Sigmoid colon (tissue), 4 donors: ENCODE results near the gene HSPG2.

ENCODE experiments used
- CTCF ChIP-seq, 4 experiments: fragments of 450-650 bp in 3 of 4; fragments of 200-600 bp in 1 of 4; IDR thresholded peaks; one replicate each; pipeline ENCODE4 v1.5.1; 2016 to 2019; ENCODE audit warnings: antibody characterized with exemption in 4 of 4, mild to moderate bottlenecking in 3 of 4, moderate library complexity in 2 of 4
- POLR2A ChIP-seq, 2 donors: fragments of 450-650 bp; IDR thresholded peaks; one replicate each; pipeline ENCODE4 v1.6.1; 2016; ENCODE audit warnings: antibody characterized with exemption in 2 of 2, mild to moderate bottlenecking in 2 of 2, moderate library complexity in 2 of 2
- POLR2AphosphoS5 ChIP-seq, 4 donors: sonication (generic); formaldehyde crosslinking; IDR thresholded peaks; one replicate each; pipeline ENCODE4 v1.6.1; 2017; ENCODE audit warnings: antibody characterized with exemption in 4 of 4

GRCh38 chr1:21871943-21872342, 65.2 kb downstream of the HSPG2 start:
- TF ChIP-seq CTCF (IDR thresholded peaks at IDR 0.05): no peak
- no peak for TF ChIP-seq POLR2A (IDR thresholded peaks at IDR 0.05)
- peak in 1 of 4 donors; percentile 7 for TF ChIP-seq POLR2AphosphoS5 (IDR thresholded peaks at IDR 0.05)
